ENCODE results near the gene WAS. TPM values are rescaled to one million over a fixed set of nuclear protein-coding genes. Genes with fewer than 3 reads are reported as not detected.

Gene WAS
- total RNA-seq, 3 donors from 2014 or later (not counting 1 experiment from before 2014, with no cell fraction given) = 136 to 149 (median 141) TPM

- DNase-seq (peak in 1 of 2 donors; percentile 34), ATAC-seq (peak in 1 of 3 donors; percentile 7)
- H3K4me1 Mint-ChIP-seq = peaks cover 64 to 84% of the 10 kb centered on the region in 2 donors
- H3K4me3 ChIP-seq (ENCODE audit: low read length) = no peak overlapping the region
- 83% methylated on average over 2 of the region's 2 CpGs for WGBS (ENCODE audit: insufficient coverage)
- no peak for TF ChIP-seq CTCF (IDR thresholded peaks at IDR 0.05)
- H3K27me3 ChIP-seq (ENCODE audit: control insufficient read depth, insufficient read depth, low read length) = no peaks in the 10 kb centered on the region
- peak overlapping the region; percentile 94 for H3K27ac ChIP-seq (ENCODE audit: low read length)
- H3K9me3 Mint-ChIP-seq = no peaks in the 10 kb centered on the region
- no peaks in the 10 kb centered on the region for H3K36me3 Mint-ChIP-seq
- H3K27me3 Mint-ChIP-seq (ENCODE audit: low read depth in 2 of 2) = peaks cover 0 to 11% of the 10 kb centered on the region in 2 donors
- H3K36me3 ChIP-seq (ENCODE audit: control insufficient read depth, insufficient read depth, low read length) = no peaks in the 10 kb centered on the region
- H3K27ac Mint-ChIP-seq = peak overlapping the region; percentile 76 to 97
- intact Hi-C loops (cut with micrococcal nuclease) = loop anchor here (10.0 kb wide), 1 partner anchor 220 kb away; no protein-coding TSS in a partner anchor
- H3K4me1 ChIP-seq (ENCODE audit: control insufficient read depth, insufficient read depth, low read length) = peaks cover 57% of the 10 kb centered on the region
- no peaks in the 10 kb centered on the region for H3K9me3 ChIP-seq (ENCODE audit: control insufficient read depth, insufficient read depth, low read length)
- no peak overlapping the region for H3K4me3 Mint-ChIP-seq
Observed at GRCh38 chrX:48715072-48715471, 31.5 kb downstream of the WAS start.

- Histone ChIP-seq H3K27ac (ENCODE audit: low read length) (peak overlapping the region; percentile 33), H3K4me1 (ENCODE audit: control insufficient read depth, insufficient read depth, low read length) (peaks cover 61% of the 10 kb centered on the region)
- intact Hi-C loops (cut with micrococcal nuclease) = loop anchor here (10.0 kb wide), 1 partner anchor 219 kb away; no protein-coding TSS in a partner anchor
Observed at GRCh38 chrX:48715876-48716502, 32.4 kb downstream of the WAS start.

GRCh38 chrX:48719958-48720357 lies 36.4 kb downstream of the WAS start:
- peaks cover 35% of the 10 kb centered on the region for H3K4me1 ChIP-seq (ENCODE audit: control insufficient read depth, insufficient read depth, low read length)

More at GRCh38 chrX:48715876-48716502, 32.4 kb downstream of the WAS start:
- no peak for TF ChIP-seq CTCF (IDR thresholded peaks at IDR 0.05)
- DNase-seq (peak in 1 of 2 donors; percentile 29), ATAC-seq (no peak)
- H3K27ac Mint-ChIP-seq = peak overlapping the region; percentile 76 to 97
- H3K9me3 Mint-ChIP-seq = no peaks in the 10 kb centered on the region
- H3K4me1 Mint-ChIP-seq = peaks cover 60 to 78% of the 10 kb centered on the region in 2 donors
- H3K9me3 ChIP-seq (ENCODE audit: control insufficient read depth, insufficient read depth, low read length) = no peaks in the 10 kb centered on the region
- no peak overlapping the region for H3K4me3 ChIP-seq (ENCODE audit: low read length)
- 35% methylated on average over 4 of the region's 4 CpGs for WGBS (ENCODE audit: insufficient coverage)
- no peaks in the 10 kb centered on the region for H3K36me3 Mint-ChIP-seq
- peaks cover 0 to 11% of the 10 kb centered on the region in 2 donors for H3K27me3 Mint-ChIP-seq (ENCODE audit: low read depth in 2 of 2)
- H3K27me3 ChIP-seq (ENCODE audit: control insufficient read depth, insufficient read depth, low read length) = no peaks in the 10 kb centered on the region
- H3K4me3 Mint-ChIP-seq = peak overlapping the region; percentile 36
- H3K36me3 ChIP-seq (ENCODE audit: control insufficient read depth, insufficient read depth, low read length) = no peaks in the 10 kb centered on the region

More at GRCh38 chrX:48719958-48720357, 36.4 kb downstream of the WAS start:
- H3K36me3 Mint-ChIP-seq = no peaks in the 10 kb centered on the region
- no peak overlapping the region for H3K27ac Mint-ChIP-seq
- H3K27me3 ChIP-seq (ENCODE audit: control insufficient read depth, insufficient read depth, low read length) = no peaks in the 10 kb centered on the region
- no peaks in the 10 kb centered on the region for H3K9me3 Mint-ChIP-seq
- intact Hi-C loops (cut with micrococcal nuclease) = loop anchor here (10.0 kb wide), 1 partner anchor 215 kb away; no protein-coding TSS in a partner anchor
- H3K4me3 Mint-ChIP-seq = no peak overlapping the region
- ATAC-seq (peak; percentile 46 to 74 (median 65)), DNase-seq (peak in 1 of 2 donors; percentile 32)
- no peaks in the 10 kb centered on the region for H3K27me3 Mint-ChIP-seq (ENCODE audit: low read depth in 2 of 2)
- H3K4me3 ChIP-seq (ENCODE audit: low read length) = no peak overlapping the region
- TF ChIP-seq CTCF (IDR thresholded peaks at IDR 0.05) = no peak
- WGBS (ENCODE audit: insufficient coverage) = 33% methylated on average over 2 of the region's 2 CpGs
- H3K4me1 Mint-ChIP-seq = peaks cover 21 to 40% of the 10 kb centered on the region in 2 donors
- no peaks in the 10 kb centered on the region for H3K36me3 ChIP-seq (ENCODE audit: control insufficient read depth, insufficient read depth, low read length)
- no peaks in the 10 kb centered on the region for H3K9me3 ChIP-seq (ENCODE audit: control insufficient read depth, insufficient read depth, low read length)
- peak overlapping the region; percentile 77 for H3K27ac ChIP-seq (ENCODE audit: low read length)
